ENCODE data around the gene SYNE1. TPM values are rescaled to one million over a fixed set of nuclear protein-coding genes. Genes with fewer than 3 reads are reported as not detected.

The SYNE1 gene
- polyA plus RNA-seq, 1 experiment = 35.7 TPM

DNA sequence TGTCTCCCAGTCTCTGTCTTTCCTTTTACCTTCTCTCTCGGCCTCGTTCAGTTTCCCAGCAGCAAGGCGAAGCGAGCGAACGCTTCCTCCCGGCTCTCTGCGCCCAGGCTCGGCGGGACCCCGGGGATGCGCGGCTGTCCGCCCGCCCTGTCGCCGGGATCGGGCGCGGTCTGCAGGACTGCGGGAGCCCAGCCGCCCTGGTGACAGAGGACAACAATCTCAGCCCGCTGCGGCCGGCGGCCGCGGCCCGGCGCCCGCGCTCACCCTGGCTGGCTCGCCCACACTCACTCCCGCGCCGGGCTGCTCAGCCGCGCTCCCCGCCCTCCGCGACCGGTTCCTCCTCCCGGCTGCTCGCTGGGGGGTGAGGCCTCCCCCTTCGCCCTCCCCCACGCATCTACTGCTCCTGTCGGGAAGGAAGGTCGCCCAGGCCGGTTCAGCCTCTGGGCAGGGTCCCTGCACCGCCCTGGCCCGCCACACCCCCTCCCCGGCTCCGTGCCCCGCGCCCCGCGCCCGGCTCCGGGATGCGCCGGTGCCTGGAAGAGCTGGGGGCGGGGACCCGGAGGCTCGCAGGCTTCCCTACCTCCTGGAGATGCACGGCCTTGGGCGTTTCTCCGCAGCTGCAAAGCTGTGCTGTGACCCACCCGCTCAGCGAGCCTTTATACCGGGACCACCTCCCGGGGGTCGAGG lies 410 bp downstream of the SYNE1 start:
- CTCF ChIA-PET = no interaction called here
- Histone ChIP-seq H3K4me3 (ENCODE audit: low read depth, low read length) (peak overlapping the region; percentile 79), H3K9me3 (ENCODE audit: control insufficient read depth, insufficient read depth, low read length) (no peaks in the 10 kb centered on the region), H3K27me3 (ENCODE audit: control insufficient read depth, insufficient read depth, low read length) (no peaks in the 10 kb centered on the region), H3K27ac (ENCODE audit: low read depth, low read length) (no peak overlapping the region)
- POLR2A ChIA-PET = no interaction called here
- DNase-seq (ENCODE audit: low read depth, low spot score) = no peak
- TF ChIP-seq, protein P1, sequence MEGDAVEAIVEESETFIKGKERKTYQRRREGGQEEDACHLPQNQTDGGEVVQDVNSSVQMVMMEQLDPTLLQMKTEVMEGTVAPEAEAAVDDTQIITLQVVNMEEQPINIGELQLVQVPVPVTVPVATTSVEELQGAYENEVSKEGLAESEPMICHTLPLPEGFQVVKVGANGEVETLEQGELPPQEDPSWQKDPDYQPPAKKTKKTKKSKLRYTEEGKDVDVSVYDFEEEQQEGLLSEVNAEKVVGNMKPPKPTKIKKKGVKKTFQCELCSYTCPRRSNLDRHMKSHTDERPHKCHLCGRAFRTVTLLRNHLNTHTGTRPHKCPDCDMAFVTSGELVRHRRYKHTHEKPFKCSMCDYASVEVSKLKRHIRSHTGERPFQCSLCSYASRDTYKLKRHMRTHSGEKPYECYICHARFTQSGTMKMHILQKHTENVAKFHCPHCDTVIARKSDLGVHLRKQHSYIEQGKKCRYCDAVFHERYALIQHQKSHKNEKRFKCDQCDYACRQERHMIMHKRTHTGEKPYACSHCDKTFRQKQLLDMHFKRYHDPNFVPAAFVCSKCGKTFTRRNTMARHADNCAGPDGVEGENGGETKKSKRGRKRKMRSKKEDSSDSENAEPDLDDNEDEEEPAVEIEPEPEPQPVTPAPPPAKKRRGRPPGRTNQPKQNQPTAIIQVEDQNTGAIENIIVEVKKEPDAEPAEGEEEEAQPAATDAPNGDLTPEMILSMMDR (IDR thresholded peaks at IDR 0.05; ENCODE audit: low read depth, low read length) = no peak

GRCh38 chr6:152636021-152636608 lies 1.0 kb downstream of the SYNE1 start:
- Histone ChIP-seq H3K27ac (ENCODE audit: low read depth, low read length) (no peak overlapping the region), H3K27me3 (ENCODE audit: control insufficient read depth, insufficient read depth, low read length) (no peaks in the 10 kb centered on the region), H3K9me3 (ENCODE audit: control insufficient read depth, insufficient read depth, low read length) (no peaks in the 10 kb centered on the region), H3K4me3 (ENCODE audit: low read depth, low read length) (peak overlapping the region; percentile 79)
- ChIA-PET POLR2A (no interaction called here), CTCF (interaction anchor here (1.5 kb wide), 1 partner anchor 151 kb away, joined by 4 read pairs; no protein-coding TSS in a partner anchor)
- TF ChIP-seq, protein P1 (IDR thresholded peaks at IDR 0.05; ENCODE audit: low read depth, low read length) = peak; percentile 5; the same call in 1 of the 2 replicates
- no peak for DNase-seq (ENCODE audit: low read depth, low spot score)

GRCh38 chr6:152634773-152635172 lies 2.4 kb downstream of the SYNE1 start:
- CTCF ChIA-PET = interaction anchor here (1.5 kb wide), 1 partner anchor 150 kb away, joined by 4 read pairs; no protein-coding TSS in a partner anchor
- TF ChIP-seq, protein P1 (IDR thresholded peaks at IDR 0.05; ENCODE audit: low read depth, low read length) = no peak
- no peak for DNase-seq (ENCODE audit: low read depth, low spot score)

DNA sequence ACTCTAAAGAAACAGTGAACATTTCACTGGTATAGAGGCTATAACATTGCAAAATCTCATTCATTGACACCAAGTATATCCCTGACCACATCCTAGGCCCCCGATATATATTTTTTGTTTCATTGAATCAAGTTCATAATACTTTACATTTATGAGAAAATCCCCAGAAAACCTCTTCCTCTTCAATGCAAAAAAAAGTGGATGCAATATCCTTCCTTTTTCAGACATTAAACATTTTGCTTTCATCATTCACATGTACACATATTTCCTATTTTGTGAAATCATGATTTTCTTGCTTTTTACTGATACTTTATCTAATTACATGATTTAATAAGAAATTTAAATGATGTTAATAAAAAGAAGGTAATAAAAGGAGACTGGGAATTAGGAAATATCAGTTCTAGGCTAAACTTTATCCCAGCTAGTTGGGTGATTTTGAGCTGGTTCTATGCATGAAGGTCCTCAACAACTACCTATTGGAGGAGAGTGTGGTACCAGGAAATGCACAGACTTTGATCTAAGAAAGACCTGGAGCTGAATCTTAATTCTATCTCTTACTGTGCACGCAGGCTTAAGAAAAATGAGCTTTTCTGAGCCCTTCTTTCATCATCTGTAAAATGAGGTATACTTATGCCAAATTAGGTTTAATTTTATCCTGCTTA lies 4.9 kb downstream of the SYNE1 start:
- Histone ChIP-seq H3K4me3 (ENCODE audit: low read depth, low read length) (no peak overlapping the region), H3K9me3 (ENCODE audit: control insufficient read depth, insufficient read depth, low read length) (no peaks in the 10 kb centered on the region), H3K27me3 (ENCODE audit: control insufficient read depth, insufficient read depth, low read length) (no peaks in the 10 kb centered on the region), H3K27ac (ENCODE audit: low read depth, low read length) (no peak overlapping the region)
- TF ChIP-seq, protein P1 (IDR thresholded peaks at IDR 0.05; ENCODE audit: low read depth, low read length) = no peak
- no peak for DNase-seq (ENCODE audit: low read depth, low spot score)
- CTCF ChIA-PET = interaction anchor here (0.6 to 2.1 kb wide), 5 partner anchors 11 to 241 kb away, joined by 3 to 9 read pairs (median 3); no protein-coding TSS in a partner anchor
- POLR2A ChIA-PET = no interaction called here

More at GRCh38 chr6:152634773-152635172, 2.4 kb downstream of the SYNE1 start:
- no peaks in the 10 kb centered on the region for H3K27me3 ChIP-seq (ENCODE audit: control insufficient read depth, insufficient read depth, low read length)
- H3K4me3 ChIP-seq (ENCODE audit: low read depth, low read length) = no peak overlapping the region
- POLR2A ChIA-PET = no interaction called here
- no peaks in the 10 kb centered on the region for H3K9me3 ChIP-seq (ENCODE audit: control insufficient read depth, insufficient read depth, low read length)
- no peak overlapping the region for H3K27ac ChIP-seq (ENCODE audit: low read depth, low read length)

DNA sequence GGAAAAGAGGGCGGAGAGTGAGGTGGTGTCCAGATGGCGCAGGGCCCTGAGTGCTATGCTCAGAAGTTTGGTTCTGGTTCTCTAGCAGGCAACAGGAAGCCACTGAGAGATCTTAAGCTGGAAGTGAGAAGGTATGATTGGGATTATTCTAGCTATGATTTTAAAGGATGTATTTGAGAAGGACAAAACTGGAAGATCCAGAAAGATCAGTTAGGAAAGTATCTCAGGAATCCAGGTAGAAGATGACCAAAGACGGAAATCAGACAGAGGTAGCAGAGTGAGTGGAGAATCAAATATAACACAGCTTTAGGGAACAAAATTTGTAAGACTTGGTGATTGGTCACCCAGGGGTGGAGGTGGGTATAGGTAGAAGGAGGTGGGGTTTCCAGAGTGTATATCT lies 5.8 kb downstream of the SYNE1 start:
- CTCF ChIA-PET = interaction anchor here (1.2 to 2.1 kb wide), 3 partner anchors 12 to 78 kb away, joined by 3 to 9 read pairs (median 3); no protein-coding TSS in a partner anchor
- no peaks in the 10 kb centered on the region for H3K9me3 ChIP-seq (ENCODE audit: control insufficient read depth, insufficient read depth, low read length)
- POLR2A ChIA-PET = no interaction called here
- no peaks in the 10 kb centered on the region for H3K27me3 ChIP-seq (ENCODE audit: control insufficient read depth, insufficient read depth, low read length)
- H3K4me3 ChIP-seq (ENCODE audit: low read depth, low read length) = no peak overlapping the region
- no peak overlapping the region for H3K27ac ChIP-seq (ENCODE audit: low read depth, low read length)
- TF ChIP-seq, protein P1 (IDR thresholded peaks at IDR 0.05; ENCODE audit: low read depth, low read length) = no peak
- no peak for DNase-seq (ENCODE audit: low read depth, low spot score)
